ENCODE results near the gene FAAP20.

The FAAP20 gene

GRCh38 chr1:2176615-2177014, 18.0 kb downstream of the FAAP20 start:
- DNase-seq: no peak

DNA sequence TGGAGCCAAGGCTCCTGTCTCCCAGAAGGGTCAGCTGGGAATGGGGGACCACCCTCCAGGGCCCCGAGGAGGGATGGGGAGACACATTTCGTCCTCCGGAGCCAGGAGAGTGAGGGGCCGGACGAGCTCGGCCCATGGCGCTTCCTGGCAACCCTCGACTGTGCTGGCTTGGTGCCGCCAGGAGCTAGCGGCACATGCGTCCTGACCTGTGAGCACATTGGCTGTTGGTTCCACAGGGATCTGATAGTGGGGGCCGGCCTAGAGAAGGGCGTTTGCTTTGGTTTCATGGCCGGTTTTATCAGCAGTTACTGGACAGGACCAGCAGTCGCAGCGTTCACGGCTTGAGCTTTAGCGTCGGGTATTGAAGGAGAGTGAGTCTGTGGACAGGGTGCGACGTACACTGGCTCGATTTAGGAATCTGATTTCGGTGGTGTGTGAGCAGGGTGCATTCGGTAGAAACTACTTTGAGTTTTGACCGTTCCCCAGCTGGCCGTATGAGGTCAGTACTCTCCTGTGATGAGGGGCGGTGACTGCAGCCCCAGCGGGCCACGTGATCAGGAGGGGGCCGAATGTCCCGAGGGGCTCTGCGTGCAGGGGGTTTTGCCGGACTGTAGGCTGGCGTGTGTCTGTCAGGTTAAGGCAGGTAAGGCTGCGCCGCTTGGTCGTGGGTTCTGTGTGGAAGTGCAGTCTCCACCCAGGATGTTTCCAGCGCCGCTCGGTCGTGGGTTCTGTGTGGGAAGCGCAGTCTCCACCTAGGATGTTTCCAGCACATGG, 18.7 kb downstream of the FAAP20 start:
- DNase-seq: no peak

DNA sequence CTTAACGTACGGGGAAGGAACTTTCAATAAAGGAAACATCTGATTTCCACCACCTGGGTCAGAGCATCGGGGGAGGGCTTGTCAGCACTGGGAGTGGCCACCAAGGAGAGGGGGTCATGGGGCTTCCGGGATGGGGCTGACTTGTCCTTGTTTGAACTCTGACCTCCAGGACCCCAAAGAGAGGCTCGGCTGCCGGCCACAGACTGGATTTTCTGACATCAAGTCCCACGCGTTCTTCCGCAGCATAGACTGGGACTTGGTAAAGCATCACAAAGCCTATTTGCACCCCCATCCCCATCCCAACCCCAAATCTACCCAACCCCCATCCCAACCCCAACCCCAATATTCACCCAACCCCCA, 19.5 kb downstream of the FAAP20 start:
- no peak for DNase-seq

DNA sequence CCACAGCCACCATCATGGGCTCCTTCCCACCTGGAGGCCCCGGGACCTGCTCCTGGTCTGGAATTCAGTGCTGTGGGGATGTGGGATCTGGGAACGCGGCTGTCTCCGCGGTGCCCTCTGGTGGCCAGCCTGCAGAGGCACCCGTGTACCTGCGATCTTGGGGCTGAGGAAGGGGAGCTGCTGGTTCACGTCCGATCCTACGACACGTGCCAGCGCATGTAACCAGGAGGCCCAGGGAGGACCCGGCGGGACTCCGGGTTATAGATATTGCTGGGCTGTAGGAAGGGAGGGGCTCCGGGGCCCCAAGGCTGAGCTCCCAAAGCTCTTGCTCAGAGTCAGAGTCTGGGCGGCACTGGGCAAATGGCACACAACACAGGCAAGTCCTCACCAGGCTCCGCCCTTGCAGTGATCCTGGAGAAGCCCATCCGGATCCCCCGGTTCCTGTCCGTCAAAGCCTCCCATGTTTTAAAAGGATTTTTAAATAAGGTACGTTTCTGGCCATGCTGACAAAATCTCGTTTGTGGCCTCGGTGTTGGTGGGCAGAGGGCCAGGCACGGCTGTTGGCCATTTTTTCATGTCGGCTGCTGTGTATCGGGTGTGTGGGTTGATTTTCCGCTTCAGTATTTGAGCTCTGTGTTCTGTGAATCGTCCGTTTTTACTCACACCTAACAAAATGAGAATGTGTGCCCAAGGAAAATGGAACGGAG, 20.1 kb downstream of the FAAP20 start:
- peak; percentile 83 for DNase-seq

DNA sequence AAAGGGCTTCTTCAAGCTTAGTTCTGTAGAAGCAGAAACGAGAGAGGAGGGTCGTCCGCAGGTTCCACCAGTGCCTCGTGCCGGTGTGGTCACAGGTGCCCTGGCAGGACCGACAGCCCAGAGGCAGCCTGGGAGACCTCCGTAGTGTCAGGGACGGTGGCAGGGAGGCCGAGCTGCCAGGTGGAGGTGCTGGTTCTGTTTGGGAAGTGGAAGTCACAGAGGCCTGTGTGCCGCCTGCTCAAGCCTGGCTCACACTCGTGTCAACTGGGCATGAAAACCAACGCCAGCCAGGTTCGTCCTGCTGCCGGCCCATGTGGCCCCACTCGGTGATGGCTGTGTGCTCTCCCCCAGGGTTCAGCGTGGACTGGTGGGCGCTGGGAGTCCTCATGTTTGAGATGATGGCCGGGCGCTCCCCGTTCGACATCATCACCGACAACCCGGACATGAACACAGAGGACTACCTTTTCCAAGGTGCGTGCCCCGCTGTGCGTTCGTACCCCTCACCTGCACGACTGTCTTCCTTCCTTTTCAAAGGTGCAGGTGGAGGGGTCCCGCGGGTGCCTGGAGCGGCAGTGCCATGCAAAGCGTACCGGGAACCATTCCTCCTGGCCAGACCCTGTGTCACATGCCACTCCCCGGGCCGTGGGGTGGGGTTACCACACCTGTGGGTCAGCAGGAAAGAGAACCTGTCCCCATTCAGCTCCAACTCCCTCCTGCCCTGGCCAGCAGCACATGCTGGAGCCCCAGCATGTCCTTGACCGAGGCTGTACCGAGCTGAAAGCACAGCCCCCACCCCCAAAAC, 20.8 kb downstream of the FAAP20 start:
- DNase-seq: no peak

DNA sequence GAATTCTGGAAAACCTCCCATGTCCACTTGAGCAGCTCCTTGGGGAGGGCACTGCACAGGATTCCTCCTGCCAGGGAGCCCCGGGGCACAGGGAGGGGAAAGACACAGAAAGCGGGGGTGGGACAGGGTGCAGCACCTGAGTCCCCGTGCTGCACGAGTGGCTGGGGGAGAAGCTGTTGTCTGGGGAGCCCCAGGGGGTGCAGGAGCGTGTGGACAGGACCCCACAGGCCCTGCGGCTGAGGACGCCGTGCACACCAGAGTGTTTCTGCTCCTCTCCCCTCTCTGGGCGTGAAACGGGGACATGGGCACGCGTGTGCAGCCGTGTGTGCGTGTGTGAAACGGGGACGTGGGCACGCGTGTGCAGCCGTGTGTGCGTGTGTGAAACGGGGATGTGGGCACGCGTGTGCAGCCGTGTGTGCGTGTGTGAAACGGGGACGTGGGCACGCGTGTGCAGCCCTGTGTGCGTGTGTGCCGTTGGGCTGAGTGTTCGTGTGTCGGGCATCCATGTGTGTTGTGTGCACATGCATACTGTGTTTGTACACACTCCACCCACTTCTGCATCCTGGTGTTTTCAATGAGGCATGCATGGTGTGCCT, 21.9 kb downstream of the FAAP20 start:
- DNase-seq: no peak

DNA sequence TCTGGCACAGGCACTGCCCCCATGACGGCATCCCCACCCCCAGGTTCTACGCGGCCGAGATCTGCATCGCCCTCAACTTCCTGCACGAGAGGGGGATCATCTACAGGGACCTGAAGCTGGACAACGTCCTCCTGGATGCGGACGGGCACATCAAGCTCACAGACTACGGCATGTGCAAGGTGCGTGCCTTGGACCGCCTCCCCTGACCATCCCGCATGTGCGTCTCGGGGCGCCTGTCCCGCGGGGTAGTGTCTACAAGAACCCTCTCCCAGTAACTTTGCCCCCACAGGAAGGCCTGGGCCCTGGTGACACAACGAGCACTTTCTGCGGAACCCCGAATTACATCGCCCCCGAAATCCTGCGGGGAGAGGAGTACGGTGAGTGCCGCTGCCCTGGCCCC, 22.6 kb downstream of the FAAP20 start:
- no peak for DNase-seq

GRCh38 chr1:2170211-2170610, 24.4 kb downstream of the FAAP20 start:
- DNase-seq: no peak

GRCh38 chr1:2169200-2169836, 25.3 kb downstream of the FAAP20 start:
- no peak for DNase-seq

DNA sequence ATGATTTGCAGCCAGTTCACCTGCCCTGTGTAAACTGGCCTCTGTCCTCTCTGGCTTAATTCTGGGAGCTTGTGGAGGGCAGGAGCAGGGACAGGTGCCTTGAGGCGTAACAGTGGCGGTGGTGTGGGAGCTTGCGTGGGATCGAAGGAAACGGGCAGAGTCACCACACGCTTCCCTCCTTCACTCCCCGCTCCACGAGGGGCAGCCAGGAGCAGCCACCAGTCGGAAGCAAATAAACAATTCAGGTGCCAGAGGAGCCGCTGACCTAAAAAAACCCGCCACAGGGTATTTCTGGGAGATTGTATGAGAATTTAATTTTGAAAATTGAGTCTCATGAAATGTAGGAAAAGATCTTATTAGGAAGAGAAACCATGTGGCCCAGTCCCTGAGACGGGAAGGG, 26.0 kb downstream of the FAAP20 start:
- DNase-seq: no peak

DNA sequence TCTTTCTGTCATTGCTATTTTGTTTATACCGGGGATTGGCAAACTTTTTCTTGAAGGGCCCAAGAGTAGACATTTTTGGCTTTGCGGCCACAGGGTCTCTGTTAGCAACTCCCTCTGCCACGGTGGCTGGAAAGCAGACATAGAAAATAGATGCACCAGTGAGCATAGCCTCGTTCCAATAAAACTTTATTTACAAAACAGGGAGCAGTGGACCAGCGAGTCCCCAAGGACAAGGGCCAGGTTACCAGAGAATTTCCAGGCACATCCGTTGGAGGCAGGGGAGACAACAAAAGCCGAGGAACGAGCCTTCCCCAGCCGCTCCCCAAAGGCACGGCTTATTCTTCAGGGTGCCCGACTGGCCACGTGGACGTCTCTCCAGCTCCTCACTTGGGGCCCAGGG, 26.5 kb downstream of the FAAP20 start:
- no peak for DNase-seq

DNA sequence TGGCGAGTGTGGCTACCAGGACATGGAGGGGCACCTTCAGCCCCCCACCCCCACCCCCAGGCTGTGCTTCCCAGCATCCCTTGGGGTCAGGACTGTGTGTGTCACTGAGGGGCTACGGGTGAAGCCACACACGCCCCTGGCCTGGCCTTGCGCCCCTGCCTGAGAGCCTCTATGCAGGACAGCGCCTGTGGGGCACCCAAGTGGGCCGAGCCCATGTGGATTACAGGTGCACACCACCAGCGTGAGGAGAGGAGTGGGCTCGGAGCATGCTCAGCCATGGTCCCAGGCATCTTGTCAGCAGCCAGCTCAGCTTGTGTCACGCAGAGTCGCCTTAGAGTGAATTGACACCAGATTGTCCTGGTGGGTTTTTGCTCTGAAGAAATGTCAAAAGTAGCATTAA, 27.9 kb downstream of the FAAP20 start:
- no peak for DNase-seq

- no peak for DNase-seq
These were observed 28.3 kb downstream of the FAAP20 start for GRCh38 chr1:2166254-2166653.

GRCh38 chr1:2165646-2166045, 28.9 kb downstream of the FAAP20 start:
- DNase-seq: no peak

DNA sequence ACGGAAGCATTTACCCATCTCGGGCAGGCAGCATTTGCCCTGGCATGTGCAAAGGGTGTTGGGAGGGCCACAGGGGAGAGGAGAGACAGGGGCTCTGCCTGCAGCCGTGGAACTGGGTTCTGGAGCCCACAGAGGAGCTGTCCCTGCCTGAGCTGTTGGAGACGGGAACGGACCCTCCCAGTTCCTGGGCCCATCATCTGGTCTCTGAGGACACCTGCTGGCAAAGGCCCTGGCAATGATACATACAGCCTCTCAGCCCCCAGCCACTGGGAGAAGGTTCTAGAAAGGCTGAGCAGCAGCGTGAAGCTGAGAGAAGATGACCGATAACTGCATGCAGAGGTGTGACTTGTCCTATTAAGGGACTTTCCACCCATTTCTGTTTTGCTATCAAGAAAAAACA, 31.4 kb downstream of the FAAP20 start:
- no peak for DNase-seq

GRCh38 chr1:2160451-2161300, 33.9 kb downstream of the FAAP20 start:
- DNase-seq: no peak

GRCh38 chr1:2159124-2159523, 35.4 kb downstream of the FAAP20 start:
- no peak for DNase-seq

DNA sequence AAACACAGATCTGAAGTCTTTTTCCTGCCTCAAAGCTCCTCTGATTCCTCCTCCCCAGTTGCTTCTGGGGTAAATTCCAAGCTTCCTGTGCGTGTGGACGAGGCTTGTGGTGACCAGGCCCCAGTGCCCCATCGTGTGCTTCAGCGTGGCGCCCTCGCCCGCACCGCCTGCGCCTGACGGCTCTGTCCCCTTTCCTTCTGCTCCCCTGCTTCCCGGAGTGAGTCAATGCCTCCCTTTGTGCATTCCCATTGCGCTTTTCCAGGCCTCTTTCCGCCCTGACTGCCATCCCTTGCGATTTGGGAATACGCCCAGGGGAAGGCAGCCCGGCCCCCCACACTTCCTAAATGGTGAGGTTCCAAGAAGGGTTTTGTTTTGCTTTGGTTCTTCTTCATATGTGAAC, 36.3 kb downstream of the FAAP20 start:
- no peak for DNase-seq

DNA sequence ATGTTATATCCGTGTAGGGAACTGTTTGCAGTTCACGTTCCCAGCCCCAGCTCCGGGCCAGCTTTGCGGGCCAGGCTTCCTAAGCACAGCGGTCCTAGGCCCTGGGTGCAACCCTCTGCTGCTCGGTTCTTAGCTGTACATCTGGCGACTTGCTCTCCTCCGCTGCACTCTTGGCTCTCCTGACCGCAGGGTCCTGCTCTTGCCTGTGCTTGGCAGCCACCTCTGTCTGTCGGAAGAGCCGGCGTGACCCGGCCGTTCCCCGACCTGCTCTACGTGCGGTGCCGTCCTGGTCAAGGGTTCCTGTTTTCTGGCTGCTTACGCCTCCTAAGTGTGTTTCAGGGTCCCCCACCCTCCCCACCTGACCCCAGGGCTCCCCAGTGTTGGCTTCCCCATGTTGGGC, 36.7 kb downstream of the FAAP20 start:
- DNase-seq: no peak

- no peak for DNase-seq
These were observed 37.7 kb downstream of the FAAP20 start for GRCh38 chr1:2156866-2157265.

DNA sequence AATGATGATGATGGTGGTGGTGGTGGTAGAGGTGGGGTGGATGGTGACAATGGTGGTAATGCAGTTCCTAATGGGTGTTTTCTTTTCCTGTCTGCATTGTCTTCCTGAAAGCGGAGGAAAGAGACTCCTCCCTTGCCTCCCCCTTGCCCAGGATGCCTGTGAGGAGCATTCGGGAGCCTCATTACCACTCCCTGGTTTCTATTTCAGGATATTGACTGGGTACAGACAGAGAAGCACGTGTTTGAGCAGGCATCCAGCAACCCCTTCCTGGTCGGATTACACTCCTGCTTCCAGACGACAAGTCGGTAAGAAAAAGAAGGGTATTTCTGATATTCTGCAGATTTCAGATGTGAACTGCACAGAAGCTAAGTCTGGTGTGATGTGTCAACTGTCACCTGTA, 38.8 kb downstream of the FAAP20 start:
- DNase-seq: no peak

- DNase-seq: no peak
These were observed 39.4 kb downstream of the FAAP20 start for GRCh38 chr1:2155147-2155598.
